Endodermal cell (in vitro differentiated cells): ENCODE results near the gene PRMT9. TPM values are rescaled to one million over a fixed set of nuclear protein-coding genes. Genes with fewer than 3 reads are reported as not detected.

Experiments used
- DNase-seq: peaks from one replicate; pipeline ENCODE4 v3.0.0-alpha.2; 2017
- H3K27ac ChIP-seq: 2 replicates; pipeline ENCODE4 v1.5.1; 2013; ENCODE audit warnings: mild to moderate bottlenecking, low read depth, low read length, moderate library complexity
- H3K27me3 ChIP-seq: 2 replicates; pipeline ENCODE4 v1.6.1; 2013; ENCODE audit warnings: mild to moderate bottlenecking, low read length, moderate library complexity; ENCODE audit not compliant: insufficient read depth, control insufficient read depth, poor library complexity, severe bottlenecking
- H3K36me3 ChIP-seq: 2 replicates; pipeline ENCODE4 v1.7.0; 2013; ENCODE audit warnings: mild to moderate bottlenecking, low read length, moderate library complexity; ENCODE audit not compliant: control insufficient read depth, insufficient read depth
- H3K4me1 ChIP-seq: one replicate; pipeline ENCODE4 v1.7.0; 2013; ENCODE audit warnings: low read length; ENCODE audit not compliant: control insufficient read depth, insufficient read depth
- H3K4me3 ChIP-seq: 2 replicates; pipeline ENCODE4 v1.5.1; 2013; ENCODE audit warnings: mild to moderate bottlenecking, low read length, moderate library complexity
- H3K9ac ChIP-seq: 2 replicates; pipeline ENCODE4 v1.6.1; 2013; ENCODE audit warnings: mild to moderate bottlenecking, low read length, moderate library complexity; ENCODE audit not compliant: poor library complexity, severe bottlenecking; ENCODE audit errors: extremely low read depth
- H3K9me3 ChIP-seq: 2 replicates; pipeline ENCODE4 v1.6.1; 2013; ENCODE audit warnings: mild to moderate bottlenecking, low read length, moderate library complexity; ENCODE audit not compliant: control insufficient read depth
- H3K27ac Mint-ChIP-seq: 2 replicates; pipeline ENCODE4 v1.8.0; 2020; ENCODE audit warnings: mixed read lengths
- H3K27me3 Mint-ChIP-seq: 2 replicates; pipeline ENCODE4 v1.8.0; 2021; ENCODE audit warnings: mild to moderate bottlenecking, mixed read lengths; ENCODE audit not compliant: insufficient read depth
- H3K36me3 Mint-ChIP-seq: 2 replicates; pipeline ENCODE4 v1.8.0; 2020; ENCODE audit warnings: low read depth, mixed read lengths
- H3K4me1 Mint-ChIP-seq: 2 replicates; pipeline ENCODE4 v1.8.0; 2020; ENCODE audit warnings: mixed read lengths
- H3K4me3 Mint-ChIP-seq: 2 replicates; pipeline ENCODE4 v1.8.0; 2020; ENCODE audit warnings: mild to moderate bottlenecking, moderate library complexity, mixed read lengths
- H3K9me3 Mint-ChIP-seq: 2 replicates; pipeline ENCODE4 v1.8.0; 2020; ENCODE audit warnings: mild to moderate bottlenecking, mixed read lengths
- WGBS, 2 experiments: methylation state at CpG; one replicate each; pipeline versions ENCODE4 v1.1.5 to v1.1.7; 2013; ENCODE audit warnings: missing lambda C conversion rate in 2 of 2, mixed read lengths in 1 of 2; ENCODE audit not compliant: insufficient coverage in 1 of 2, insufficient read length in 1 of 2; 5-methylcytosine and 5-hydroxymethylcytosine counted together
- long read RNA-seq, 4 experiments: library from polyadenylated mRNA in 2 of 4; library from RNA in 1 of 4; library from capped mRNA in 1 of 4; stranded (forward) in 3 of 4; unstranded in 1 of 4; transcript quantifications; one replicate each; pipeline ENCODE4 v2.0.0, GENCODE V29; 2020 to 2021; ENCODE audit warnings: inconsistent platforms in 1 of 4
- polyA plus RNA-seq, 2 experiments: library from polyadenylated mRNA; stranded (reverse); fragments of 50-300 nt; gene quantifications; one replicate each; pipeline ENCODE4 v1.2.3, GENCODE V29; 2013
- total RNA-seq, 2 donors: library from RNA; stranded (reverse); fragmentation: NEBNext Ultra II Directional in 1 of 2; extraction: Animal tissue kit (Norgen Biotek cat#: 25700) in 1 of 2; gene quantifications; 2 replicates in 1 of 2; 3 replicates in 1 of 2; pipeline ENCODE4 v1.2.1, GENCODE V29; 2021
- TF ChIP-seq, protein P1 (sequence below): fragments of 200-600 bp; sonication (generic); conservative IDR thresholded peaks from 2 replicates; pipeline ENCODE4 v1.5.0; 2021; ENCODE audit warnings: antibody characterized with exemption, mild to moderate bottlenecking

The PRMT9 gene
- total RNA-seq = 10 to 100 TPM; 15.3 to 17.3 TPM
- 10.2 TPM for polyA plus RNA-seq (2013, experiment 1 of 2)
- 8.1 TPM for polyA plus RNA-seq (2013, experiment 2 of 2)
- long read RNA-seq, experiment 1, partial matches to known transcripts = 3 of 11 reads
- long read RNA-seq, experiment 1, other reads (novel, unspliced or antisense) = 4 of 11 reads
- long read RNA-seq, experiment 2, transcript PRMT9-201 (12 exons, 3,528 nt) = major isoform, 36 of 52 reads
- long read RNA-seq, experiment 2, partial matches to known transcripts = 2 of 52 reads
- long read RNA-seq, experiment 2, other reads (novel, unspliced or antisense) = 10 of 52 reads
- long read RNA-seq, experiment 3, transcript PRMT9-204 (11 exons, 2,674 nt) = minor isoform, 21 of 120 reads
- long read RNA-seq, experiment 3, transcript PRMT9-201 (12 exons, 3,528 nt) = major isoform, 75 of 120 reads
- long read RNA-seq, experiment 3, partial matches to known transcripts = 3 of 120 reads
- long read RNA-seq, experiment 3, other reads (novel, unspliced or antisense) = 21 of 120 reads
- long read RNA-seq, experiment 4, partial matches to known transcripts = 1 of 4 reads
- long read RNA-seq, experiment 4, other reads (novel, unspliced or antisense) = 0 of 4 reads

DNA sequence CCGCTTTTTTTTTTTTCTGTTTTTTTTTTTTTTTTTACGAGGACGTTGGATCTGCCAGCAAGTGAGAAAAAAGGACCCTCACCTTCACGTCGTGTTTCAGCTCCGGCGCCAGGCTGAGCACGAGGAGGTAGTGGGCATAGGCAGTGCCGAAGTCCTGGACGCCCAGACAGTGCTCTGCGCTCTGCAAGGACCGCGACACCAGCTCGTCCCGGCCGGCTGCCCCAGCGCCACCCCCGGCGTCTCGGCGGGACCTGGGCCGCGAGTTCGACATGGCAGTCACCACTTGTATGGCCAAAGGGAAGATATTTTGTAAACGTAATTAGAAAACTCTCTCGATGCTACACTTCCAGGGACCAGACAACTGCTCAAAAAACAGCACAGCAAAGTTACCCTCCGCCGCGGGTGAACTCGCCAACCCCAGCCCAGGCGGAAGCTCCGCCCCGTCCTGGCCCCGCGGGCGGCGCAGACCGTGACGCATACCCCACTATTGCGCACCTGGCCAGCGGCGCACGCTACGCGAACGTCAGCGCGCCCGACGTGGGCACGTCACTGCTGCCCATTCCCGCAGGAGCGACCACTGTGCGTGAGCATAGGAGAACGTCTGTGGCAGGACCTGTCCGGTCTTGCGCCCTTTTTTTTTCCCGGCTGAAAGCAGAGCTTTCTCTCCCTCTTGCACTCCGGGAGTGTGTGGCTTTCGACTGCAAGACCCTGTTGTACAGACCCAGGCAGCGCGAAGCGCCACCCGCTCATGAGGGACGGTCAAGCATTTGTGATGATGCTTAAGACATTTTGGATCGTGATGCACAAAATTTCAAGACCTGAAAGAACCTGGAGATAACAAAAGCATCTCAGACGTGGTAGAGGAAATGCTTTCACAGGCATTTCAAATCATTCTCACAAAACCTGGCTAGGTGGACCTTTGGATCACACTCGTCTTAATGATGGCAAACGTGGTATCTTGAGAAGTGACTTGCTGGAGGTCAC is at the start of gene PRMT9:
TSS of gene PRMT9 (minus strand) at position 447 of the 984 bp plus-strand sequence. CDS start at position 271, 176 bp downstream.
- peak within 1 kb of the TSS; percentile 85 for H3K9ac ChIP-seq
- H3K9me3 ChIP-seq = no peaks in the 10 kb centered on the region
- Mint-ChIP-seq H3K36me3 (peaks cover 5% of the 10 kb centered on the region), H3K9me3 (peaks cover 3% of the 10 kb centered on the region), H3K27me3 (peaks cover 6% of the 10 kb centered on the region), H3K4me3 (peak within 1 kb of the TSS; percentile 78), H3K27ac (peak within 1 kb of the TSS; percentile 98), H3K4me1 (peaks cover 16% of the 10 kb centered on the region)
- TF ChIP-seq, protein P1, sequence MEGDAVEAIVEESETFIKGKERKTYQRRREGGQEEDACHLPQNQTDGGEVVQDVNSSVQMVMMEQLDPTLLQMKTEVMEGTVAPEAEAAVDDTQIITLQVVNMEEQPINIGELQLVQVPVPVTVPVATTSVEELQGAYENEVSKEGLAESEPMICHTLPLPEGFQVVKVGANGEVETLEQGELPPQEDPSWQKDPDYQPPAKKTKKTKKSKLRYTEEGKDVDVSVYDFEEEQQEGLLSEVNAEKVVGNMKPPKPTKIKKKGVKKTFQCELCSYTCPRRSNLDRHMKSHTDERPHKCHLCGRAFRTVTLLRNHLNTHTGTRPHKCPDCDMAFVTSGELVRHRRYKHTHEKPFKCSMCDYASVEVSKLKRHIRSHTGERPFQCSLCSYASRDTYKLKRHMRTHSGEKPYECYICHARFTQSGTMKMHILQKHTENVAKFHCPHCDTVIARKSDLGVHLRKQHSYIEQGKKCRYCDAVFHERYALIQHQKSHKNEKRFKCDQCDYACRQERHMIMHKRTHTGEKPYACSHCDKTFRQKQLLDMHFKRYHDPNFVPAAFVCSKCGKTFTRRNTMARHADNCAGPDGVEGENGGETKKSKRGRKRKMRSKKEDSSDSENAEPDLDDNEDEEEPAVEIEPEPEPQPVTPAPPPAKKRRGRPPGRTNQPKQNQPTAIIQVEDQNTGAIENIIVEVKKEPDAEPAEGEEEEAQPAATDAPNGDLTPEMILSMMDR = no peak
- no peaks in the 10 kb centered on the region for H3K4me1 ChIP-seq
- 1 to 2% methylated on average over 28 to 69 of the region's 69 CpGs for whole genome bisulfite sequencing, 2 experiments
- H3K27me3 ChIP-seq = no peaks in the 10 kb centered on the region
- no peak within 1 kb of the TSS for H3K27ac ChIP-seq
- peaks cover 11% of the 10 kb centered on the region for H3K36me3 ChIP-seq
- H3K4me3 ChIP-seq = peak within 1 kb of the TSS; percentile 92
- DNase-seq = peak; percentile 94

DNA sequence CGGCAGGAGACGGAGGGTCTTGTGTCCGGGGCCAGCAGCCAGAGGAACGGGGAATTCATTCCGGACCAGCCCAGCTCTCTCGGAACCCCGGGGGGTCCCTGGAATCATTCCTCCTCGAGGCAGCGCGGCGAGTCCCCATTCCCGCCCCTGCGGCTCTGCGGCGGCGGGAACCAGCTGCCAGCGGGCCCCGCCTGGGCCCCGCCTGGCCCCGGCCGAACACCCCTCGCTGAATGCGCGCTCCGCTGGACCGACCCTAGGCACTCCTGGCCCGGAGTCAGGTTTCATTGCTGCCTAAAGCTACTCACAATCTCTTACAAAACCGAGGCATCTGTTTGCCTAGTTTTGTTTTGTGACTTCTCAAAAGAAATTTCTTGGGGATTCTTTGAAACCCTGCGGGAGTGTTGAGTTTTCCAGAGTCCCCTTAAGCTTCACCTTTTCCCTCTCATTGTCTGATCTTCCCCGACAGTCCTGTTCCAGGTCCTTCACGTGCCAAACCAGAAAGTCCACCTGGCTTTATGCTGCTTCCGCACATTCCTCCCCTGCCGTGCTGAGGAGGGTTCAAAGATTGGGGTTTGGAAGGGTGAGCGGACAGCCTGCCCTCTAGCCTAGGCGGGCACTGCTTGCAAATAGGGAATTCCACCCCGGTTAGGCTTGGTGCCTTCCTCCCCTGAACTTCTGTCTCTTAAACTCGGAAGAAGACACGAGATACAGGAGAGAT is 48.7 kb upstream of the PRMT9 start:
- peaks cover 38% of the 10 kb centered on the region for H3K4me1 Mint-ChIP-seq
- no peaks in the 10 kb centered on the region for H3K9me3 ChIP-seq

More for the DNA sequence above, 48.7 kb upstream of the PRMT9 start:
- H3K27me3 ChIP-seq = peaks cover 31% of the 10 kb centered on the region
- H3K27ac ChIP-seq = no peak overlapping the region
- Mint-ChIP-seq H3K9me3 (no peaks in the 10 kb centered on the region), H3K27ac (peak overlapping the region; percentile 80), H3K27me3 (peaks cover 28% of the 10 kb centered on the region), H3K4me3 (peak overlapping the region; percentile 82), H3K36me3 (no peaks in the 10 kb centered on the region)
- peaks cover 3% of the 10 kb centered on the region for H3K4me1 ChIP-seq
- TF ChIP-seq, protein P1 = no peak
- peak; percentile 86 for DNase-seq
- peak overlapping the region; percentile 87 for H3K4me3 ChIP-seq
- no peaks in the 10 kb centered on the region for H3K36me3 ChIP-seq
- peak overlapping the region; percentile 78 for H3K9ac ChIP-seq
- WGBS, 2 experiments = 0 to 1% methylated on average over 21 to 38 of the region's 38 CpGs
